IPS-11a (cell line): ENCODE results near the gene LAMC1.

Experiments
- H3K4me3 ChIP-seq: one replicate; pipeline ENCODE4 v1.5.1; 2013; ENCODE audit warnings: low read depth, low read length, control low read depth

The LAMC1 gene

GRCh38 chr1:183101841-183102276, 78.6 kb downstream of the LAMC1 start:
- no peak overlapping the region for H3K4me3 ChIP-seq

- H3K4me3 ChIP-seq, result no peak overlapping the region
Observed at GRCh38 chr1:183103147-183103546, 79.9 kb downstream of the LAMC1 start.

GRCh38 chr1:183103577-183103976, 80.4 kb downstream of the LAMC1 start:
- H3K4me3 ChIP-seq, result no peak overlapping the region

GRCh38 chr1:183105449-183105848, 82.2 kb downstream of the LAMC1 start:
- no peak overlapping the region for H3K4me3 ChIP-seq

GRCh38 chr1:183106166-183106565, 82.9 kb downstream of the LAMC1 start:
- H3K4me3 ChIP-seq, result no peak overlapping the region

GRCh38 chr1:183106746-183107145, 83.5 kb downstream of the LAMC1 start:
- H3K4me3 ChIP-seq, result no peak overlapping the region

- no peak overlapping the region for H3K4me3 ChIP-seq
Observed at GRCh38 chr1:183110326-183110880, 87.2 kb downstream of the LAMC1 start.

- H3K4me3 ChIP-seq, result no peak overlapping the region
Observed at GRCh38 chr1:183114441-183114840, 91.2 kb downstream of the LAMC1 start.

GRCh38 chr1:183116416-183116815, 93.2 kb downstream of the LAMC1 start:
- H3K4me3 ChIP-seq, result no peak overlapping the region

- H3K4me3 ChIP-seq, result no peak overlapping the region
Observed at GRCh38 chr1:183121609-183122008, 98.4 kb downstream of the LAMC1 start.

GRCh38 chr1:183124259-183124658, 101.0 kb downstream of the LAMC1 start:
- H3K4me3 ChIP-seq, result no peak overlapping the region

- H3K4me3 ChIP-seq, result no peak overlapping the region
Observed at GRCh38 chr1:183125279-183125999, 102.2 kb downstream of the LAMC1 start.

- H3K4me3 ChIP-seq, result no peak overlapping the region
Observed at GRCh38 chr1:183126000-183126366, 102.8 kb downstream of the LAMC1 start.

GRCh38 chr1:183126528-183126927, 103.3 kb downstream of the LAMC1 start:
- no peak overlapping the region for H3K4me3 ChIP-seq

GRCh38 chr1:183129921-183130690, 106.9 kb downstream of the LAMC1 start:
- no peak overlapping the region for H3K4me3 ChIP-seq

GRCh38 chr1:183131166-183131565, 107.9 kb downstream of the LAMC1 start:
- H3K4me3 ChIP-seq, result no peak overlapping the region

GRCh38 chr1:183135336-183135735, 112.1 kb downstream of the LAMC1 start:
- H3K4me3 ChIP-seq, result no peak overlapping the region

GRCh38 chr1:183137782-183138181, 114.6 kb downstream of the LAMC1 start:
- no peak overlapping the region for H3K4me3 ChIP-seq

GRCh38 chr1:183138301-183138700, 115.1 kb downstream of the LAMC1 start:
- no peak overlapping the region for H3K4me3 ChIP-seq

- no peak overlapping the region for H3K4me3 ChIP-seq
Observed at GRCh38 chr1:183139281-183139942, 116.2 kb downstream of the LAMC1 start.

GRCh38 chr1:183140633-183141032, 117.4 kb downstream of the LAMC1 start:
- H3K4me3 ChIP-seq, result no peak overlapping the region

- H3K4me3 ChIP-seq, result no peak overlapping the region
Observed at GRCh38 chr1:183142171-183142570, 119.0 kb downstream of the LAMC1 start.
